Gastrocnemius medialis (tissue), 4 donors: ENCODE results near the gene CFAP65. TPM values are rescaled to one million over a fixed set of nuclear protein-coding genes. Genes with fewer than 3 reads are reported as not detected.

Experiments used
- ATAC-seq, 2 donors: fragments of 150-250 bp; one replicate each; pipeline ENCODE4 v1.9.1; 2016
- DNase-seq, 2 donors: peaks; one replicate each; pipeline ENCODE4 v3.0.0-alpha.2; 2019
- H3K27ac ChIP-seq, 4 donors: fragments of 200-600 bp; sonication (generic); 1 replicate in 1 of 4; 2 replicates in 3 of 4; pipeline ENCODE4 v1.5.1; 2016 to 2018; ENCODE audit warnings: mild to moderate bottlenecking in 2 of 4, moderate library complexity in 1 of 4
- H3K27me3 ChIP-seq, 3 donors: fragments of 200-600 bp; sonication (generic) in 2 of 3; 1 replicate in 1 of 3; 2 replicates in 2 of 3; pipeline versions ENCODE4 v1.5.1 to v1.6.0; 2016 to 2019; ENCODE audit warnings: mild to moderate bottlenecking in 1 of 3, moderate library complexity in 1 of 3
- H3K36me3 ChIP-seq, 2 donors: fragments of 200-600 bp; sonication (generic) in 1 of 2; one replicate each; pipeline ENCODE4 v1.5.1; 2017 to 2018
- H3K4me1 ChIP-seq, 2 donors: fragments of 200-600 bp; sonication (generic) in 1 of 2; one replicate each; pipeline ENCODE4 v1.5.1; 2016 to 2017; ENCODE audit warnings: mild to moderate bottlenecking in 2 of 2
- H3K4me3 ChIP-seq, 4 donors: fragments of 200-600 bp; sonication (generic) in 3 of 4; 1 replicate in 1 of 4; 2 replicates in 3 of 4; pipeline ENCODE4 v1.5.1; 2016 to 2019; ENCODE audit warnings: mild to moderate bottlenecking in 2 of 4
- H3K9me3 ChIP-seq, 3 donors: fragments of 200-600 bp; sonication (generic) in 2 of 3; 1 replicate in 1 of 3; 2 replicates in 2 of 3; pipeline ENCODE4 v1.5.1; 2016 to 2019
- POLR2A ChIP-seq, 2 donors: fragments of 450-650 bp; IDR thresholded peaks; one replicate each; pipeline ENCODE4 v1.6.1; 2017; ENCODE audit warnings: antibody characterized with exemption in 2 of 2, mild to moderate bottlenecking in 2 of 2, moderate library complexity in 2 of 2
- in situ Hi-C, 4 donors: fragments of 200-750 bp; cut with MboI; loops; one replicate each; pipeline versions ENCODE4 v1.15.0 to v1.8.0; 2017; ENCODE audit warnings: low sequenced_read_pairs in 4 of 4
- intact Hi-C: fragments of 100-400 bp; cut with DNase I; formaldehyde crosslinking; loops from one replicate; pipeline ENCODE4 v1.15.1; 2023; ENCODE audit warnings: low total_unique reads
- total RNA-seq, 4 donors: library from RNA; depleted of rRNA; stranded (reverse); fragments of >200 nt; gene quantifications; one replicate each; pipeline versions ENCODE4 v1.1.0 to v1.2.3, GENCODE V29; 2016
- TF ChIP-seq, protein P1 (sequence below), 5 experiments: fragments of 450-650 bp in 3 of 5; fragments of 200-600 bp in 2 of 5; sonication (generic) in 2 of 5; IDR thresholded peaks in 4 of 5; conservative IDR thresholded peaks in 1 of 5; 1 replicate in 4 of 5; 2 replicates in 1 of 5; pipeline ENCODE4 v1.5.1; 2016 to 2019; ENCODE audit warnings: antibody characterized with exemption in 5 of 5, mild to moderate bottlenecking in 3 of 5, moderate library complexity in 3 of 5

CFAP65 gene
- total RNA-seq, 4 donors from 2014 or later, result 0.09 TPM; not detected in 3

DNA sequence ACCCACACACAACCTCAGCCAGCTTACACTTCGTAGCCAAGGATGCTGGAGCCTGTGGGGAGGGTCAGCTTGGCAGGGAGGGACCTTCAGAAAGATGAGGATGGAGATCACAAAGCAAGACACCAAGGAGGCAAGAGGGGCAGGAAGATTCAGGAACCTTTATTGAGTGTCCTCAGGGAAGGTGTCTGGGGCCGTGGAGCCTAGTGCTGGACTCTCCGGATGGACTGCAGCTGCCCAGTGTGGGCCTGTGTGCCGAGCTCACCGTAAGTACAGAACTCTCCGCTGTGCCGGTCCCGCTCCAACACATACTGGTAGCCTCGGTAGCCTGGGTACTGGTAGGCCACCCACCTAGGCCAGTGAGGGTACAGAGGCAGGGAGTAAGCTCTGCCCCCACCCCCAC is 51.3 kb downstream of the CFAP65 start:
- peaks cover 5 to 17% of the 10 kb centered on the region in 2 donors for H3K4me1 ChIP-seq
- no peaks in the 10 kb centered on the region for H3K36me3 ChIP-seq
- no peak overlapping the region for H3K27ac ChIP-seq
- ATAC-seq (no peak), DNase-seq (no peak)
- H3K27me3 ChIP-seq, result peaks cover 96 to 99% (median 98%) of the 10 kb centered on the region in 3 donors
- no peak overlapping the region for H3K4me3 ChIP-seq
- H3K9me3 ChIP-seq, result no peaks in the 10 kb centered on the region
- intact Hi-C loops (loop anchor here (10.0 kb wide), 1 partner anchor 305 kb away; no protein-coding TSS in a partner anchor), in situ Hi-C loops (no loop called here)
- TF ChIP-seq, protein P1, sequence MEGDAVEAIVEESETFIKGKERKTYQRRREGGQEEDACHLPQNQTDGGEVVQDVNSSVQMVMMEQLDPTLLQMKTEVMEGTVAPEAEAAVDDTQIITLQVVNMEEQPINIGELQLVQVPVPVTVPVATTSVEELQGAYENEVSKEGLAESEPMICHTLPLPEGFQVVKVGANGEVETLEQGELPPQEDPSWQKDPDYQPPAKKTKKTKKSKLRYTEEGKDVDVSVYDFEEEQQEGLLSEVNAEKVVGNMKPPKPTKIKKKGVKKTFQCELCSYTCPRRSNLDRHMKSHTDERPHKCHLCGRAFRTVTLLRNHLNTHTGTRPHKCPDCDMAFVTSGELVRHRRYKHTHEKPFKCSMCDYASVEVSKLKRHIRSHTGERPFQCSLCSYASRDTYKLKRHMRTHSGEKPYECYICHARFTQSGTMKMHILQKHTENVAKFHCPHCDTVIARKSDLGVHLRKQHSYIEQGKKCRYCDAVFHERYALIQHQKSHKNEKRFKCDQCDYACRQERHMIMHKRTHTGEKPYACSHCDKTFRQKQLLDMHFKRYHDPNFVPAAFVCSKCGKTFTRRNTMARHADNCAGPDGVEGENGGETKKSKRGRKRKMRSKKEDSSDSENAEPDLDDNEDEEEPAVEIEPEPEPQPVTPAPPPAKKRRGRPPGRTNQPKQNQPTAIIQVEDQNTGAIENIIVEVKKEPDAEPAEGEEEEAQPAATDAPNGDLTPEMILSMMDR (IDR thresholded peaks at IDR 0.05 in 4 of 5, conservative IDR thresholded peaks at IDR 0.05 in 1 of 5), result no peak
- no peak for TF ChIP-seq POLR2A (IDR thresholded peaks at IDR 0.05)

DNA sequence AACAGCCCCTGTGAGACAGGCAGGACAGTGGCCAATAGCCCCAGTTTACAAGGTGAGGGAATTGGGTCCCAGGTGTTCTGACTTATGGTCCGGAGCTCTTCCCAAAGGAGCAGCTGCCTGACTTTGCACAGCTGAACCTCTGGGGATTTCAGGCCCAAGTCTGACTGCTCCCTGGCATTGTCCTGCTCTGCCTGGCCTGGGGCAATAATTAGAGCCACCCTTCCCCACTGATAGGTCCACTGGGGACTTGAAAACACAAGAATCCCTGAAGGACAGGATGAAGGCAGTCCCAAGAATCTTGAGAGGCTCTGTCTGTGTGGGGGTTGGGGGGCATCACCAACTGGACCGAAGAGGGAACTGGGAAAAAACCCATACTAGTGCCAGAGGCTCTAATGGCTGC is 52.7 kb downstream of the CFAP65 start:
- in situ Hi-C loops (no loop called here), intact Hi-C loops (no loop called here)
- TF ChIP-seq, protein P1 (IDR thresholded peaks at IDR 0.05 in 4 of 5, conservative IDR thresholded peaks at IDR 0.05 in 1 of 5), result no peak
- TF ChIP-seq POLR2A (IDR thresholded peaks at IDR 0.05), result no peak
- H3K27me3 ChIP-seq, result peaks cover 98 to 99% (median 98%) of the 10 kb centered on the region in 3 donors
- H3K9me3 ChIP-seq, result no peaks in the 10 kb centered on the region
- peaks cover 12 to 25% of the 10 kb centered on the region in 2 donors for H3K4me1 ChIP-seq
- H3K27ac ChIP-seq, result no peak overlapping the region
- H3K36me3 ChIP-seq, result no peaks in the 10 kb centered on the region
- ATAC-seq (no peak), DNase-seq (no peak)
- H3K4me3 ChIP-seq, result no peak overlapping the region

DNA sequence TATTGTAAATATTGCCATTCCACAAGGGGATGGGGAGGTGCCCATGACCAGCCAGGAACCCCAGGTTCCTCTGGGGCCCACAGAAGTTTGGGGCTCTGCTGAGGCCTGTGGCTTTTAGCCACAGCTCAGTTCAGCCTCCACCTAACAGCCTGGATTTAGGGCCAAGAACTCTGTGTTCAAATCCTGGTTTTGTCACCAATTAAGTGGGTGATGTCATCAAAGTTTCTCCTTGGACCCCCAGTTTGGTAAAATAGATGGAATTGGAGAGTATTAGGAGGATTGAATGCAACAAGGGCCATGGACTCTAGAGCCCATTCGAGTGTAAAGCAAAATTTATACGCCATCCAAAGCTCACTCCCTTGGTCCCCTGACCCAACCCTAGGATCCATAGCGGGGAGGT is 53.2 kb downstream of the CFAP65 start:
- in situ Hi-C loops (no loop called here), intact Hi-C loops (no loop called here)
- H3K4me1 ChIP-seq, result peaks cover 10 to 20% of the 10 kb centered on the region in 2 donors
- H3K27me3 ChIP-seq, result peaks cover 98 to 99% (median 98%) of the 10 kb centered on the region in 3 donors
- no peaks in the 10 kb centered on the region for H3K36me3 ChIP-seq
- H3K9me3 ChIP-seq, result no peaks in the 10 kb centered on the region
- H3K27ac ChIP-seq, result no peak overlapping the region
- TF ChIP-seq, protein P1 (IDR thresholded peaks at IDR 0.05 in 4 of 5, conservative IDR thresholded peaks at IDR 0.05 in 1 of 5), result no peak
- no peak for TF ChIP-seq POLR2A (IDR thresholded peaks at IDR 0.05)
- no peak overlapping the region for H3K4me3 ChIP-seq
- ATAC-seq, result no peak
- no peak for DNase-seq

DNA sequence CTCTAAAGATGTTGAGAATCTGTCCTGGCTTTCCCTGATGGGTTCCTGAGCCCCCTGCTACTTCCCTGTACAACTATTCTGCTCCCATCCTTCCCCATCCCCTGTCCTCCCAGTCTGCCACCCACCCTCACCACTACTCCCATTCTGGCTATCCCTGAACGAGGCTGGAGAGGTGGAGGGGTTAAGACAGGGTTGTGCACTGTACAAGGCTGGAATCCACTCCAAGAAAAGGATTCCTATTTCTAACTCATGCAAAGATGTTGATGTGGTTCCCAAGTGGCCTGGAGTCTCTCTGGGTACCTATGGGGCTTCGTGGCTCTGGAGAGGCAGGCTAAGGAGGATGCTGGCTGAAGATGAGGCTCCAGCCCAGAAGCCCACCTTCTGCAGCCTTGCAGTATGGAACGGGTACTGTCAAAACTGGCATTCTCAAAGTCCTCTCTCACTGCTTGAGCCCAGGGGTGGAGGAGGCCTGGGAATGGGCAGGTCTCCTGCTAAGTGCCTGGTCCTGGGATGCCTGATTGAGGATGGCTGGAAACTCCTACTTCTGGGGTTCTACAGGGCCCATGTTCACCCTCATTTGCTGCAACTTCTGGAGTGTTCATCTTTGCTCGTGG is 55.1 kb downstream of the CFAP65 start:
- H3K4me1 ChIP-seq, result peaks cover 19 to 26% of the 10 kb centered on the region in 2 donors
- ATAC-seq, result no peak
- intact Hi-C loops (no loop called here), in situ Hi-C loops (no loop called here)
- TF ChIP-seq POLR2A (IDR thresholded peaks at IDR 0.05), result no peak
- TF ChIP-seq, protein P1 (IDR thresholded peaks at IDR 0.05 in 4 of 5, conservative IDR thresholded peaks at IDR 0.05 in 1 of 5), result no peak
- peaks cover 97 to 99% (median 98%) of the 10 kb centered on the region in 3 donors for H3K27me3 ChIP-seq
- no peak overlapping the region for H3K27ac ChIP-seq
- no peak for DNase-seq
- H3K9me3 ChIP-seq, result no peaks in the 10 kb centered on the region
- no peaks in the 10 kb centered on the region for H3K36me3 ChIP-seq
- H3K4me3 ChIP-seq, result no peak overlapping the region
